H9 (cell line): ENCODE data around the gene RRAS. TPM values are rescaled to one million over a fixed set of nuclear protein-coding genes. Genes with fewer than 3 reads are reported as not detected.

Experiments used
- DNase-seq: peaks from one replicate; pipeline ENCODE4 v3.0.0-alpha.2; 2017
- H2AFZ ChIP-seq: one replicate; pipeline ENCODE4 v1.6.1; 2013; ENCODE audit warnings: mild to moderate bottlenecking, low read length, control low read depth, moderate library complexity
- H2AK5ac ChIP-seq: 2 replicates; pipeline ENCODE4 v1.6.1; 2013; ENCODE audit warnings: low read length, control low read depth, mixed read lengths; ENCODE audit not compliant: insufficient read length
- H2BK120ac ChIP-seq: one replicate; pipeline ENCODE4 v1.6.1; 2013; ENCODE audit warnings: low read depth, mild to moderate bottlenecking, low read length, control low read depth, inconsistent platforms; ENCODE audit not compliant: poor library complexity, severe bottlenecking
- H2BK12ac ChIP-seq: 2 replicates; pipeline ENCODE4 v1.6.1; 2013; ENCODE audit warnings: low read length, control low read depth, mixed read lengths, low read depth; ENCODE audit not compliant: insufficient read length
- H2BK15ac ChIP-seq: 2 replicates; pipeline ENCODE4 v1.6.1; 2013; ENCODE audit warnings: low read depth, low read length, control low read depth
- H2BK20ac ChIP-seq: one replicate; pipeline ENCODE4 v1.6.1; 2013; ENCODE audit warnings: low read depth, mild to moderate bottlenecking, low read length, control low read depth, inconsistent platforms; ENCODE audit not compliant: poor library complexity, severe bottlenecking
- H2BK5ac ChIP-seq: 2 replicates; pipeline ENCODE4 v1.6.1; 2013; ENCODE audit warnings: low read length, control low read depth, mixed read lengths; ENCODE audit not compliant: insufficient read length
- H3K14ac ChIP-seq: 2 replicates; pipeline ENCODE4 v1.6.1; 2013; ENCODE audit warnings: low read length, control low read depth; ENCODE audit not compliant: insufficient read depth
- H3K18ac ChIP-seq: 2 replicates; pipeline ENCODE4 v1.6.1; 2013; ENCODE audit warnings: low read depth, mild to moderate bottlenecking, mixed read lengths, low read length, control low read depth; ENCODE audit not compliant: insufficient read length
- H3K23ac ChIP-seq: 2 replicates; pipeline ENCODE4 v1.6.1; 2013; ENCODE audit warnings: low read length, control low read depth, mixed read lengths, low read depth; ENCODE audit not compliant: insufficient read length
- H3K23me2 ChIP-seq: 2 replicates; pipeline ENCODE4 v1.6.1; 2013; ENCODE audit warnings: low read depth, mild to moderate bottlenecking, mixed read lengths, low read length, control low read depth; ENCODE audit not compliant: insufficient read length, poor library complexity, severe bottlenecking
- H3K27ac ChIP-seq: 2 replicates; pipeline ENCODE4 v1.5.1; 2013; ENCODE audit warnings: low read length, control low read depth, mixed read lengths, low read depth; ENCODE audit not compliant: insufficient read length
- H3K27me3 ChIP-seq: 2 replicates; pipeline ENCODE4 v1.6.1; 2013; ENCODE audit warnings: low read length, control low read depth, inconsistent platforms; ENCODE audit not compliant: insufficient read depth
- H3K4ac ChIP-seq: 2 replicates; pipeline ENCODE4 v1.6.1; 2013; ENCODE audit warnings: low read depth, mild to moderate bottlenecking, control low read depth, inconsistent platforms, low read length, moderate library complexity
- H3K4me1 ChIP-seq: 2 replicates; pipeline ENCODE4 v1.6.1; 2013; ENCODE audit warnings: low read length, control low read depth, inconsistent platforms; ENCODE audit not compliant: insufficient read depth
- H3K4me2 ChIP-seq: 2 replicates; pipeline ENCODE4 v1.6.1; 2013; ENCODE audit warnings: low read length, control low read depth, mixed read lengths; ENCODE audit not compliant: insufficient read length, insufficient read depth
- H3K56ac ChIP-seq: 2 replicates; pipeline ENCODE4 v1.6.1; 2013; ENCODE audit warnings: low read depth, mild to moderate bottlenecking, mixed read lengths, low read length, control low read depth; ENCODE audit not compliant: insufficient read length
- H3K79me1 ChIP-seq: 2 replicates; pipeline ENCODE4 v1.6.1; 2013; ENCODE audit warnings: low read depth, mild to moderate bottlenecking, moderate library complexity, low read length, control low read depth, inconsistent platforms; ENCODE audit not compliant: insufficient read depth, poor library complexity, severe bottlenecking
- H3K79me2 ChIP-seq: 2 replicates; pipeline ENCODE4 v1.6.1; 2013; ENCODE audit warnings: low read length, control low read depth, inconsistent platforms; ENCODE audit not compliant: insufficient read depth
- H3K9ac ChIP-seq: 2 replicates; pipeline ENCODE4 v1.6.1; 2013; ENCODE audit warnings: low read length, control low read depth, mixed read lengths; ENCODE audit not compliant: insufficient read length; ENCODE audit errors: extremely low read depth
- H3K9me3 ChIP-seq: one replicate; pipeline ENCODE4 v1.6.1; 2013; ENCODE audit warnings: low read depth, low read length, inconsistent platforms; ENCODE audit not compliant: control insufficient read depth
- H3T11ph ChIP-seq: one replicate; pipeline ENCODE4 v1.6.1; 2013; ENCODE audit warnings: mild to moderate bottlenecking, low read length, control low read depth, inconsistent platforms
- H4K20me1 ChIP-seq: one replicate; pipeline ENCODE4 v1.6.1; 2013; ENCODE audit not compliant: control insufficient read depth, insufficient read length, insufficient read depth
- H4K5ac ChIP-seq: 2 replicates; pipeline ENCODE4 v1.6.1; 2013; ENCODE audit warnings: low read depth, mild to moderate bottlenecking, mixed read lengths, low read length, control low read depth; ENCODE audit not compliant: insufficient read length
- H4K8ac ChIP-seq: replicated peaks from 2 replicates; pipeline ENCODE4 v1.6.1; 2013; ENCODE audit warnings: low read length, control low read depth, mixed read lengths, low read depth; ENCODE audit not compliant: insufficient read length
- H4K91ac ChIP-seq: 2 replicates; pipeline ENCODE4 v1.6.1; 2013; ENCODE audit warnings: low read depth, mild to moderate bottlenecking, moderate library complexity, mixed read lengths, low read length, control low read depth; ENCODE audit not compliant: insufficient read length
- H3K27ac Mint-ChIP-seq, 3 experiments: 2 replicates in 2 of 3; 3 replicates in 1 of 3; pipeline ENCODE4 v1.8.0; 2020 to 2021; ENCODE audit warnings: mixed read lengths in 3 of 3, mild to moderate bottlenecking in 1 of 3, moderate library complexity in 1 of 3
- H3K27me3 Mint-ChIP-seq: 2 replicates; pipeline ENCODE4 v1.8.0; 2021; ENCODE audit warnings: low read depth, mild to moderate bottlenecking, moderate library complexity, mixed read lengths
- H3K36me3 Mint-ChIP-seq, 3 experiments: 2 replicates in 2 of 3; 3 replicates in 1 of 3; pipeline ENCODE4 v1.8.0; 2020 to 2021; ENCODE audit warnings: low read depth in 3 of 3, mixed read lengths in 3 of 3; ENCODE audit not compliant: insufficient read depth in 1 of 3
- H3K4me1 Mint-ChIP-seq, 2 experiments: 2 replicates each; pipeline ENCODE4 v1.8.0; 2020; ENCODE audit warnings: mixed read lengths in 2 of 2
- H3K4me3 Mint-ChIP-seq, 2 experiments: 2 replicates in 1 of 2; 3 replicates in 1 of 2; pipeline ENCODE4 v1.8.0; 2020 to 2021; ENCODE audit warnings: mild to moderate bottlenecking in 2 of 2, mixed read lengths in 2 of 2, moderate library complexity in 1 of 2
- H3K9me3 Mint-ChIP-seq, 2 experiments: 2 replicates in 1 of 2; 3 replicates in 1 of 2; pipeline ENCODE4 v1.8.0; 2020; ENCODE audit warnings: mild to moderate bottlenecking in 2 of 2, mixed read lengths in 2 of 2, moderate library complexity in 1 of 2
- WGBS: extraction: QIAGEN DNeasy Blood & Tissue Kit; methylation state at CpG from one replicate; pipeline ENCODE4 v1.1.7; 2013; ENCODE audit warnings: missing lambda C conversion rate, low lambda C conversion rate, mixed read lengths; ENCODE audit not compliant: insufficient read length; ENCODE audit errors: extremely low coverage; 5-methylcytosine and 5-hydroxymethylcytosine counted together
- total RNA-seq: library from RNA; stranded (reverse); gene quantifications from 2 replicates; pipeline ENCODE4 v1.2.1, GENCODE V29; 2021
- TF ChIP-seq, protein P1 (sequence below): fragments of 200-600 bp; sonication (generic); conservative IDR thresholded peaks from 3 replicates; pipeline ENCODE4 v1.8.0; 2021; ENCODE audit warnings: antibody characterized with exemption, mild to moderate bottlenecking

Gene RRAS
- total RNA-seq, 1 experiment from 2014 or later = 9.9 TPM

DNA sequence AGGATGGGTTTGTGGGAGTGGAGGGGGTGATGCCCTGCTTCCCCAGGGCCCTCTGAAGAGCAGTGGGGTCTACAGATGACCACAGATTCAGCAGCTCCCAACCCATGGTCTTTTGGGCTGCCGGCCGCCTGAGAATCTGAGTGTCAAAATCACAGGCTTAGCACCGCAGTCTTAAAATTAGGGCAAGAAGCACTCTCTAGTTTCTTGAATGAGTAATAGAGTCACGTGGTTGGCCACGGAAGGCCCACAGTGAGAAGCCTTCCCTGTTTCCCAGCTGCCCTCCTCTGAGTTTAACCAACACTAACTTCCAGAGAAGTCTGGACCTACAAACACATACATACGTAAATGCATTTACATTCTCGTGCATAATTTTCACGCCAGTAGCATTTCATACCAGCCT lies 42.3 kb upstream of the RRAS start:
- no peak overlapping the region for H4K91ac ChIP-seq
- H3K27ac Mint-ChIP-seq = no peak overlapping the region
- no peak overlapping the region for H3K18ac ChIP-seq
- peaks cover 46 to 61% (median 58%) of the 10 kb centered on the region in 3 experiments for H3K36me3 Mint-ChIP-seq
- no peaks in the 10 kb centered on the region for H3K23me2 ChIP-seq
- H3K79me2 ChIP-seq = peaks cover 22% of the 10 kb centered on the region; the same call in 1 of the 2 replicates
- H3T11ph ChIP-seq = no peak overlapping the region
- no peak overlapping the region for H3K56ac ChIP-seq
- no peak overlapping the region for H2BK120ac ChIP-seq
- no peak overlapping the region for H3K27ac ChIP-seq
- no peak overlapping the region for H2BK15ac ChIP-seq
- H3K4me2 ChIP-seq = no peak overlapping the region
- H3K4me1 ChIP-seq = peaks cover 4% of the 10 kb centered on the region; the same call in 1 of the 2 replicates
- H3K27me3 ChIP-seq = no peaks in the 10 kb centered on the region
- TF ChIP-seq, protein P1, sequence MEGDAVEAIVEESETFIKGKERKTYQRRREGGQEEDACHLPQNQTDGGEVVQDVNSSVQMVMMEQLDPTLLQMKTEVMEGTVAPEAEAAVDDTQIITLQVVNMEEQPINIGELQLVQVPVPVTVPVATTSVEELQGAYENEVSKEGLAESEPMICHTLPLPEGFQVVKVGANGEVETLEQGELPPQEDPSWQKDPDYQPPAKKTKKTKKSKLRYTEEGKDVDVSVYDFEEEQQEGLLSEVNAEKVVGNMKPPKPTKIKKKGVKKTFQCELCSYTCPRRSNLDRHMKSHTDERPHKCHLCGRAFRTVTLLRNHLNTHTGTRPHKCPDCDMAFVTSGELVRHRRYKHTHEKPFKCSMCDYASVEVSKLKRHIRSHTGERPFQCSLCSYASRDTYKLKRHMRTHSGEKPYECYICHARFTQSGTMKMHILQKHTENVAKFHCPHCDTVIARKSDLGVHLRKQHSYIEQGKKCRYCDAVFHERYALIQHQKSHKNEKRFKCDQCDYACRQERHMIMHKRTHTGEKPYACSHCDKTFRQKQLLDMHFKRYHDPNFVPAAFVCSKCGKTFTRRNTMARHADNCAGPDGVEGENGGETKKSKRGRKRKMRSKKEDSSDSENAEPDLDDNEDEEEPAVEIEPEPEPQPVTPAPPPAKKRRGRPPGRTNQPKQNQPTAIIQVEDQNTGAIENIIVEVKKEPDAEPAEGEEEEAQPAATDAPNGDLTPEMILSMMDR = no peak
- no peak overlapping the region for H4K5ac ChIP-seq
- no peak overlapping the region for H4K8ac ChIP-seq
- H2AK5ac ChIP-seq = no peak overlapping the region
- H3K79me1 ChIP-seq = peaks cover 2% of the 10 kb centered on the region
- no peak overlapping the region for H2AFZ ChIP-seq
- no peak overlapping the region for H2BK20ac ChIP-seq
- no peaks in the 10 kb centered on the region for H3K9me3 ChIP-seq
- peaks cover 25 to 52% of the 10 kb centered on the region in 2 experiments for H3K4me1 Mint-ChIP-seq
- H4K20me1 ChIP-seq = no peaks in the 10 kb centered on the region
- no peaks in the 10 kb centered on the region for H3K27me3 Mint-ChIP-seq
- no peak overlapping the region for H2BK12ac ChIP-seq
- no peak for DNase-seq
- no peaks in the 10 kb centered on the region; a peak in 3 of 5 replicates for H3K9me3 Mint-ChIP-seq
- no peak overlapping the region for H3K23ac ChIP-seq
- H2BK5ac ChIP-seq = no peak overlapping the region
- no peak overlapping the region for H3K9ac ChIP-seq
- no peak overlapping the region for H3K4ac ChIP-seq
- no CpG with 5 or more reads among the region's 8 CpGs for WGBS
- H3K14ac ChIP-seq = no peak overlapping the region
- H3K4me3 Mint-ChIP-seq = peak overlapping the region in 1 of 2 experiments; percentile 44; a peak in 1 of 5 replicates
